BJ (cell line): ENCODE data around the gene UBTD1. TPM values are rescaled to one million over a fixed set of nuclear protein-coding genes. Genes with fewer than 3 reads are reported as not detected.

Experiments used
- CTCF ChIA-PET: fragments of 350-600 bp; formaldehyde crosslinking; extraction: SDS; loops from one replicate; lab custom pipeline; 2021; ENCODE audit warnings: antibody characterized with exemption, inconsistent platforms; lab: Yijun Ruan, JAX
- POLR2A ChIA-PET: fragments of 300-600 bp; sonication (Branson Sonifier 250); formaldehyde crosslinking; extraction: SDS; loops from one replicate; lab custom pipeline; 2021; ENCODE audit warnings: antibody characterized with exemption; lab: Charles Lee
- DNase-seq: peaks from one replicate; pipeline ENCODE4 v3.0.0-alpha.2; 2011; ENCODE audit warnings: low read depth
- H3K27me3 ChIP-seq: 2 replicates; pipeline ENCODE4 v1.6.0; 2011; ENCODE audit warnings: low read length; ENCODE audit not compliant: control insufficient read depth, insufficient read depth
- H3K36me3 ChIP-seq: 2 replicates; pipeline ENCODE4 v1.5.1; 2011; ENCODE audit warnings: low read length; ENCODE audit not compliant: control insufficient read depth, insufficient read depth
- H3K4me3 ChIP-seq: 2 replicates; pipeline ENCODE4 v1.5.1; 2011; ENCODE audit warnings: low read depth, mild to moderate bottlenecking, control low read depth, low read length
- CTCF ChIP-seq: IDR thresholded peaks from 2 replicates; pipeline ENCODE4 v1.5.1; 2011; ENCODE audit warnings: low read depth, mild to moderate bottlenecking, control low read depth, inconsistent platforms, low read length, moderate library complexity; ENCODE audit not compliant: insufficient read depth
- polyA plus RNA-seq: library from polyadenylated mRNA; depleted of rRNA; stranded (reverse); fragments of >200 nt; gene quantifications from 2 replicates; pipeline ENCODE4 v1.2.3, GENCODE V29; 2011; rRNA removed

UBTD1 gene
- polyA plus RNA-seq, 1 experiment = 39.0 TPM

- H3K27me3 ChIP-seq = no peaks in the 10 kb centered on the region
- TF ChIP-seq CTCF = no peak
- peaks cover 3% of the 10 kb centered on the region for H3K36me3 ChIP-seq
- ChIA-PET POLR2A (no interaction called here), CTCF (interaction anchor here (12.6 kb wide), 1 partner anchor 46 kb away, joined by 179 read pairs; the partner anchor contains the start of gene ANKRD2)
- no peak for DNase-seq
- H3K4me3 ChIP-seq = no peak overlapping the region
Observed at GRCh38 chr10:97618285-97618684, 119.6 kb downstream of the UBTD1 start.

GRCh38 chr10:97618733-97619132 is 120.0 kb downstream of the UBTD1 start:
- H3K4me3 ChIP-seq = no peak overlapping the region
- no peaks in the 10 kb centered on the region for H3K27me3 ChIP-seq
- TF ChIP-seq CTCF = no peak
- DNase-seq = no peak
- ChIA-PET POLR2A (no interaction called here), CTCF (interaction anchor here (12.6 kb wide), 1 partner anchor 47 kb away, joined by 179 read pairs; the partner anchor contains the start of gene ANKRD2)
- peaks cover 3% of the 10 kb centered on the region for H3K36me3 ChIP-seq

Other genes starting within 250 kb of the UBTD1 start
- gene ARHGAP19, start 206.3 kb upstream of the UBTD1 start, polyA plus RNA-seq = 2.4 and 4.9 TPM in 2 replicates
- 1.1 and 1.2 TPM in 2 replicates for gene FRAT1, start 179.7 kb upstream of the UBTD1 start, polyA plus RNA-seq
- gene FRAT2, start 164.2 kb upstream of the UBTD1 start, polyA plus RNA-seq = 1.8 and 2.9 TPM in 2 replicates
- 9.3 and 16.3 TPM in 2 replicates for gene RRP12, start 97.6 kb upstream of the UBTD1 start, polyA plus RNA-seq
- 528 and 710 TPM in 2 replicates for gene PGAM1, start 72.7 kb upstream of the UBTD1 start, polyA plus RNA-seq
- gene EXOSC1, start 52.9 kb upstream of the UBTD1 start, polyA plus RNA-seq = 49.4 and 58.9 TPM in 2 replicates
- gene ZDHHC16, start 52.7 kb upstream of the UBTD1 start, polyA plus RNA-seq = 89.3 and 101 TPM in 2 replicates
- gene MMS19, start 502 bp upstream of the UBTD1 start, polyA plus RNA-seq = 71.1 and 97.5 TPM in 2 replicates
- gene ANKRD2, start 73.9 kb downstream of the UBTD1 start, polyA plus RNA-seq = 0.16 and 0.37 TPM in 2 replicates
- gene HOGA1, start 85.5 kb downstream of the UBTD1 start, polyA plus RNA-seq = 0.17 and 0.23 TPM in 2 replicates
- not detected in 2 replicates for gene C10orf62, start 90.8 kb downstream of the UBTD1 start, polyA plus RNA-seq
- 13.8 and 16.4 TPM in 2 replicates for gene MORN4, start 134.6 kb downstream of the UBTD1 start, polyA plus RNA-seq
- gene PI4K2A, start 141.7 kb downstream of the UBTD1 start, polyA plus RNA-seq = 29.3 and 34.6 TPM in 2 replicates
- 32.4 and 32.7 TPM in 2 replicates for gene AVPI1, start 188.3 kb downstream of the UBTD1 start, polyA plus RNA-seq
- gene MARVELD1, start 214.8 kb downstream of the UBTD1 start, polyA plus RNA-seq = 63.9 and 79.4 TPM in 2 replicates
- gene ZFYVE27, start 238.2 kb downstream of the UBTD1 start, polyA plus RNA-seq = 16.1 and 22.9 TPM in 2 replicates